Mesenchymal stem cell (in vitro differentiated cells and primary cell): Measurements from ENCODE around the gene MMP11.

Experiments used
- DNase-seq: peaks from one replicate; pipeline ENCODE4 v3.0.0-alpha.2; 2013
- H2AFZ ChIP-seq: one replicate; pipeline ENCODE4 v1.6.1; 2013; ENCODE audit warnings: low read depth, mild to moderate bottlenecking, control low read depth, inconsistent platforms, low read length, moderate library complexity
- H2AK5ac ChIP-seq: 2 replicates; pipeline ENCODE4 v1.6.1; 2013; ENCODE audit warnings: low read length, moderate library complexity, mild to moderate bottlenecking, inconsistent platforms; ENCODE audit not compliant: severe bottlenecking
- H2BK120ac ChIP-seq: one replicate; pipeline ENCODE4 v1.6.1; 2013; ENCODE audit warnings: low read depth, mild to moderate bottlenecking, inconsistent platforms, low read length, moderate library complexity
- H2BK12ac ChIP-seq, 2 experiments: one replicate each; pipeline ENCODE4 v1.6.1; 2013; ENCODE audit warnings: inconsistent platforms in 2 of 2, low read length in 2 of 2, mild to moderate bottlenecking in 2 of 2, moderate library complexity in 2 of 2, control low read depth in 1 of 2
- H2BK15ac ChIP-seq: one replicate; pipeline ENCODE4 v1.6.1; 2013; ENCODE audit warnings: mild to moderate bottlenecking, low read depth, inconsistent platforms; ENCODE audit not compliant: poor library complexity, severe bottlenecking
- H2BK5ac ChIP-seq: 2 replicates; pipeline ENCODE4 v1.6.1; 2013; ENCODE audit warnings: low read depth, mild to moderate bottlenecking, low read length, control low read depth, inconsistent platforms; ENCODE audit not compliant: poor library complexity, severe bottlenecking
- H3K14ac ChIP-seq, 2 experiments: one replicate each; pipeline ENCODE4 v1.6.1; 2013; ENCODE audit warnings: inconsistent platforms in 2 of 2, low read length in 2 of 2, control low read depth in 1 of 2, mild to moderate bottlenecking in 1 of 2, moderate library complexity in 1 of 2
- H3K18ac ChIP-seq, 2 experiments: one replicate each; pipeline ENCODE4 v1.6.1; 2013; ENCODE audit warnings: inconsistent platforms in 2 of 2, low read length in 2 of 2, control low read depth in 1 of 2, low read depth in 1 of 2, mild to moderate bottlenecking in 1 of 2
- H3K23ac ChIP-seq, 2 experiments: one replicate each; pipeline ENCODE4 v1.6.1; 2013; ENCODE audit warnings: inconsistent platforms in 2 of 2, low read length in 2 of 2, mild to moderate bottlenecking in 2 of 2, moderate library complexity in 2 of 2, control low read depth in 1 of 2
- H3K27ac ChIP-seq: 2 replicates; pipeline ENCODE4 v1.5.1; 2013; ENCODE audit warnings: mild to moderate bottlenecking, moderate library complexity, low read length, control low read depth, inconsistent platforms; ENCODE audit not compliant: poor library complexity, severe bottlenecking
- H3K27me3 ChIP-seq, 2 experiments: 2 replicates each; pipeline versions ENCODE4 v1.6.1 to v1.7.0; 2013; ENCODE audit warnings: low read length in 2 of 2, mild to moderate bottlenecking in 2 of 2, moderate library complexity in 2 of 2, control low read depth in 1 of 2, inconsistent platforms in 1 of 2; ENCODE audit not compliant: control insufficient read depth in 1 of 2, insufficient read depth in 1 of 2
- H3K36me3 ChIP-seq, 2 experiments: 2 replicates each; pipeline versions ENCODE4 v1.6.1 to v1.7.0; 2013; ENCODE audit warnings: low read length in 2 of 2, control low read depth in 1 of 2, inconsistent platforms in 1 of 2, low read depth in 1 of 2, mild to moderate bottlenecking in 1 of 2; ENCODE audit not compliant: insufficient read depth in 2 of 2, control insufficient read depth in 1 of 2
- H3K4ac ChIP-seq, 2 experiments: one replicate each; pipeline ENCODE4 v1.6.1; 2013; ENCODE audit warnings: inconsistent platforms in 2 of 2, low read length in 2 of 2, mild to moderate bottlenecking in 2 of 2, moderate library complexity in 2 of 2, control low read depth in 1 of 2, low read depth in 1 of 2
- H3K4me1 ChIP-seq: 2 replicates; pipeline ENCODE4 v1.6.1; 2013; ENCODE audit warnings: low read depth, low read length, control low read depth; ENCODE audit not compliant: control insufficient read depth, insufficient read depth
- H3K4me2 ChIP-seq: 2 replicates; pipeline ENCODE4 v1.6.1; 2013; ENCODE audit warnings: low read length, mild to moderate bottlenecking, inconsistent platforms; ENCODE audit not compliant: poor library complexity, severe bottlenecking
- H3K4me3 ChIP-seq, 2 experiments: 2 replicates each; pipeline versions ENCODE4 v1.5.1 to v1.7.0; 2013; ENCODE audit warnings: low read length in 2 of 2, mild to moderate bottlenecking in 2 of 2, control low read depth in 1 of 2, low read depth in 1 of 2; ENCODE audit not compliant: insufficient read depth in 1 of 2
- H3K79me1 ChIP-seq: replicated peaks from 2 replicates; pipeline ENCODE4 v1.6.1; 2013; ENCODE audit warnings: mild to moderate bottlenecking, control low read depth, low read length, inconsistent platforms; ENCODE audit not compliant: poor library complexity, severe bottlenecking
- H3K9ac ChIP-seq: 2 replicates; pipeline ENCODE4 v1.7.0; 2013; ENCODE audit warnings: mild to moderate bottlenecking, low read length, moderate library complexity
- H3K9me3 ChIP-seq: 2 replicates; pipeline ENCODE4 v1.7.0; 2013; ENCODE audit warnings: mild to moderate bottlenecking, low read length; ENCODE audit not compliant: control insufficient read depth
- H4K8ac ChIP-seq: one replicate; pipeline ENCODE4 v1.6.1; 2013; ENCODE audit warnings: inconsistent platforms, mild to moderate bottlenecking, low read length, moderate library complexity
- H4K91ac ChIP-seq: one replicate; pipeline ENCODE4 v1.6.1; 2013; ENCODE audit warnings: mild to moderate bottlenecking, low read length, inconsistent platforms
- WGBS: methylation state at CpG from one replicate; pipeline ENCODE4 v1.1.7; 2013; ENCODE audit warnings: mixed read lengths; 5-methylcytosine and 5-hydroxymethylcytosine counted together

MMP11 gene

GRCh38 chr22:23751441-23751996 is 21.1 kb upstream of the MMP11 start:
- peak overlapping the region; percentile 56 for H2BK120ac ChIP-seq
- H4K8ac ChIP-seq: peak overlapping the region; percentile 95
- H3K4ac ChIP-seq: peak overlapping the region; percentile 39 to 98
- no peaks in the 10 kb centered on the region for H3K27me3 ChIP-seq
- peak overlapping the region; percentile 91 for H3K9ac ChIP-seq
- H2BK5ac ChIP-seq: no peak overlapping the region
- H4K91ac ChIP-seq: peak overlapping the region; percentile 60
- H3K18ac ChIP-seq: peak overlapping the region; percentile 65 to 97
- WGBS: 44% methylated on average over 20 of the region's 22 CpGs
- no peak for DNase-seq
- H3K36me3 ChIP-seq: no peaks in the 10 kb centered on the region
- H3K27ac ChIP-seq: peak overlapping the region; percentile 58
- no peaks in the 10 kb centered on the region for H3K9me3 ChIP-seq
- peaks cover 8% of the 10 kb centered on the region for H3K4me1 ChIP-seq
- peak overlapping the region; percentile 72 for H3K4me2 ChIP-seq
- H2AK5ac ChIP-seq: no peak overlapping the region
- no peak overlapping the region for H3K23ac ChIP-seq
- H2BK12ac ChIP-seq: peak overlapping the region in 1 of 2 experiments; percentile 87
- H3K14ac ChIP-seq: peak overlapping the region in 1 of 2 experiments; percentile 88
- H2AFZ ChIP-seq: peak overlapping the region; percentile 98
- peaks cover 17% of the 10 kb centered on the region for H3K79me1 ChIP-seq
- H3K4me3 ChIP-seq: peak overlapping the region; percentile 89 to 93
- no peak overlapping the region for H2BK15ac ChIP-seq

- 95% methylated on average over 9 of the region's 9 CpGs for WGBS
- Histone ChIP-seq H2BK12ac (no peak overlapping the region), H3K79me1 (peaks cover 11% of the 10 kb centered on the region), H3K4ac (no peak overlapping the region), H3K4me2 (no peak overlapping the region), H3K9me3 (no peaks in the 10 kb centered on the region), H3K4me1 (peaks cover 8% of the 10 kb centered on the region), H2BK120ac (no peak overlapping the region), H2BK5ac (no peak overlapping the region), H3K27ac (no peak overlapping the region), H3K36me3 (no peaks in the 10 kb centered on the region), H2BK15ac (no peak overlapping the region), H2AFZ (no peak overlapping the region), H3K14ac (no peak overlapping the region), H3K4me3 (peak overlapping the region in 1 of 2 experiments; percentile 93), H3K18ac (no peak overlapping the region), H4K91ac (no peak overlapping the region), H2AK5ac (no peak overlapping the region), H3K27me3 (peaks cover 0 to 5% of the 10 kb centered on the region in 2 experiments), H4K8ac (no peak overlapping the region), H3K9ac (no peak overlapping the region), H3K23ac (no peak overlapping the region)
- no peak for DNase-seq
Measured at GRCh38 chr22:23752090-23752691, 20.5 kb upstream of the MMP11 start.

GRCh38 chr22:23752750-23753149 is 19.9 kb upstream of the MMP11 start:
- Histone ChIP-seq H2BK120ac (no peak overlapping the region), H3K4me2 (no peak overlapping the region)
- 92% methylated on average over 16 of the region's 16 CpGs for WGBS

GRCh38 chr22:23753385-23753784 is 19.3 kb upstream of the MMP11 start:
- Histone ChIP-seq H3K4ac (no peak overlapping the region), H2AFZ (no peak overlapping the region), H4K8ac (no peak overlapping the region), H3K14ac (no peak overlapping the region), H3K27me3 (peaks cover 0 to 5% of the 10 kb centered on the region in 2 experiments), H3K4me1 (peaks cover 8% of the 10 kb centered on the region), H2BK120ac (no peak overlapping the region), H3K18ac (no peak overlapping the region), H3K4me2 (no peak overlapping the region), H3K9me3 (no peaks in the 10 kb centered on the region), H4K91ac (no peak overlapping the region), H3K4me3 (no peak overlapping the region), H3K9ac (no peak overlapping the region), H3K79me1 (peaks cover 10% of the 10 kb centered on the region), H3K36me3 (no peaks in the 10 kb centered on the region), H2AK5ac (no peak overlapping the region), H2BK12ac (no peak overlapping the region), H3K23ac (no peak overlapping the region), H3K27ac (no peak overlapping the region), H2BK5ac (no peak overlapping the region), H2BK15ac (no peak overlapping the region)
- 81% methylated on average over 2 of the region's 2 CpGs for WGBS
- no peak for DNase-seq

More at GRCh38 chr22:23752750-23753149, 19.9 kb upstream of the MMP11 start:
- no peak overlapping the region for H2BK12ac ChIP-seq
- H3K4me1 ChIP-seq: peaks cover 8% of the 10 kb centered on the region
- H3K9ac ChIP-seq: no peak overlapping the region
- no peak overlapping the region for H4K8ac ChIP-seq
- H3K4me3 ChIP-seq: no peak overlapping the region
- no peak overlapping the region for H3K18ac ChIP-seq
- no peak overlapping the region for H2BK15ac ChIP-seq
- H3K9me3 ChIP-seq: no peaks in the 10 kb centered on the region
- no peak overlapping the region for H3K27ac ChIP-seq
- peaks cover 11% of the 10 kb centered on the region for H3K79me1 ChIP-seq
- no peak overlapping the region for H2AFZ ChIP-seq
- H2AK5ac ChIP-seq: no peak overlapping the region
- H3K23ac ChIP-seq: no peak overlapping the region
- H3K27me3 ChIP-seq: peaks cover 0 to 5% of the 10 kb centered on the region in 2 experiments
- no peak overlapping the region for H2BK5ac ChIP-seq
- H3K4ac ChIP-seq: no peak overlapping the region
- peak overlapping the region; percentile 18 for H4K91ac ChIP-seq
- no peak overlapping the region for H3K14ac ChIP-seq
- H3K36me3 ChIP-seq: no peaks in the 10 kb centered on the region
- no peak for DNase-seq
